ENCODE results near the gene VWF.

The VWF gene

DNA sequence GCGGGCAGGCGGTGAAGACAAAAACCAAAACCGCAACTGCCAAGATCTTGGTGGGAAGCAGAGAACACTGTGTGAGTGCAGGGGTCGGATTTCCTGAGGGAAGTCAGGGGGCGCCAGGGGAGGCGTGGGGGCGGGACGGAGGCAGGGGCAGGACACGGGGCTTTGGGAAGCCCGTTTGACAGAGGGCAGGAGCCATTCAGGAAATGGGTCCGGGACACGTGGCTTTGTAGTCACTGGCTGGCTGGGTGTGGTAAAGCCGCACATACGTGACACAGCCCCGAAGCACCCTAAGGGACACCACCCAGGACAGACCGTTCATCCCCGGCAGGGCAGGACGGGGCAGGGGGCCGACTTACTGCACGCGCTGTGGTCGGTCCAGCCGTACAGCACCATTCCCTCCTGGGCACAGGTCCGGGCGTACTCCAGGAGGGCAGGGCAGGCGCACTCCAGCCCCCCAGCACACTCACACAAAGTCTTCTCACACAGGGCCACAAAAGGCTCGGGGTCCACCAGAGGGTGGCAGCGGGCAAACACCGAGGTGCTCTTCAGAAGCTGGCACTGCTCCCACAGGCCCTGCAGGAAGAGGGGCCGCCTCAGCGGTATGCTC, 49.4 kb downstream of the VWF start:
- peak in 1 of 2 experiments; percentile 13 for DNase-seq

DNA sequence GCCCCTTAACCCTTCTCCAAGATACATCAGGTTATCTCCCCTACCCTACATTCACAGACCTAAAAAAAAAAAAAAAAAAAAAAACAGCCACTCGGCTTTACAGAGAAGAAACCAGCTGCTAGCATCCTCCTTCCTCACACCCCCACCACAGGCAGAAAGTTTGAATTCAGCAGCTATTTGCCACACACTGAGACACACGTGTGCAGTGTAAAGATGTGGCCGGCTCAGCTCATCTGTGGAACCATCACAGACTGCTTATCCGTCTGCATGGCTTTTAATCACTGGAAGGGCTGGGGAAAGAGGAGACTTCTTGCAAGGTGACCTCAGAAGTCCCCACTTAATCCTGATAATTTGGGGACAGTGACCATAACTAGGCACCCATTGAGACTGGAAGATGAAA, 50.0 kb downstream of the VWF start:
- DNase-seq = no peak

DNA sequence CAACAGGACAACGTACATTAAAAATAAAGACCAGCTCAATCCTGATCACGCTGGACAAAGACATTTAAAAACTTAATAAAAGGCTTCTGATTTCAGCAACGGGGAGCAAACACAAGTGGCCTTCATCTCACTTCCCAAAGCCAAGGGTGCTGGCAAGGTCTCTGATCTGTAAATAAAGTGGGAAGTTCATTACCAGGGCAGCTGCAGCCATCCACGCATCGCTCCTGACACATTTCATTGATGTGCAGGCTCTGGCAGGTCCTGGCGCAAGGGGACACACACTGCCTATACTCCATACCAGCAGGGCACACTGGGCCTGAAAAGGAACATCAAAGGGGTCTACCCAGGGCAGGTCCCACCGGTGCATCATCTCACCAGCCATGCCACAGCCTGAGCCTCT, 51.0 kb downstream of the VWF start:
- no peak for DNase-seq

DNA sequence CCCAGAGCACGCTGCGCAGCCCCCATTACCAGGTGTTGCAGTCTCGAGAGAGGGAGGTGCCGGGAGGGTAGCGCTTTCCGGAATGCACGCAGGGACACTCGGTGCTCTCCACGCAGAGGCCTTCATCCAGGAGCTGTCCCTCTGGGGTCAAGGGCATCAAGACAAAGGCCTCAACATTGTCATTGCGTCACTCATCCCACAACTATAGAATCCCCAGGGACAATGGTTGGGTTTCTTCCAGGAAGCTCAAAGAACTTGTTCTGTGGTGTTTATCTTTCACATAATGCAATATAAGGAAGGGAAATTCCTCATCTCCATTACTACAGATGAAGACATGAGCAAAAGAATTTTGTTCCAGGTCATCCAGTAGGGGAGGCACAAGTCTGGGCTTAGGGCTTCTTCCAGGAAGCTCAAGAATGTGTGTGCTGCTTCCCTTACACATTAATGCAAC, 52.1 kb downstream of the VWF start:
- no peak for DNase-seq

DNA sequence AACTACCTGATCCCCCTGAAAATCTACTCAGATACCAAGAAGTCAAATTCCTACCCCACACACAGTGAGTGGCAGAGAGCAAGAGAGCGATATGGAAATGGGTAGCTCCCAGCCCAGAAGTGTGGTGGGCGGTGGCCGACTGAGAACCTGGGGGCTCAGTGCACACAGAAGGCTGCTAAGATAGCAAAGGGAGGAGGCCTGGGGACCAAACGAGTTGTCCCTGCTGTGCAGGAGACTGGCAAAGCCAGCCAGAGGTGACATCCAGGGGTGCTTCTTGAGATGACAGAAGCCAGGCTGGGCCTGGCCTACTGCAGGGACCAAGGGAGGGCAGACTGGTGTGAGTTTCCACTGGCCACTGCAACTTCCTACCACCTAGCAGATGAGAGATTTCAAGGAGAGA, 52.9 kb downstream of the VWF start:
- no peak for DNase-seq

DNA sequence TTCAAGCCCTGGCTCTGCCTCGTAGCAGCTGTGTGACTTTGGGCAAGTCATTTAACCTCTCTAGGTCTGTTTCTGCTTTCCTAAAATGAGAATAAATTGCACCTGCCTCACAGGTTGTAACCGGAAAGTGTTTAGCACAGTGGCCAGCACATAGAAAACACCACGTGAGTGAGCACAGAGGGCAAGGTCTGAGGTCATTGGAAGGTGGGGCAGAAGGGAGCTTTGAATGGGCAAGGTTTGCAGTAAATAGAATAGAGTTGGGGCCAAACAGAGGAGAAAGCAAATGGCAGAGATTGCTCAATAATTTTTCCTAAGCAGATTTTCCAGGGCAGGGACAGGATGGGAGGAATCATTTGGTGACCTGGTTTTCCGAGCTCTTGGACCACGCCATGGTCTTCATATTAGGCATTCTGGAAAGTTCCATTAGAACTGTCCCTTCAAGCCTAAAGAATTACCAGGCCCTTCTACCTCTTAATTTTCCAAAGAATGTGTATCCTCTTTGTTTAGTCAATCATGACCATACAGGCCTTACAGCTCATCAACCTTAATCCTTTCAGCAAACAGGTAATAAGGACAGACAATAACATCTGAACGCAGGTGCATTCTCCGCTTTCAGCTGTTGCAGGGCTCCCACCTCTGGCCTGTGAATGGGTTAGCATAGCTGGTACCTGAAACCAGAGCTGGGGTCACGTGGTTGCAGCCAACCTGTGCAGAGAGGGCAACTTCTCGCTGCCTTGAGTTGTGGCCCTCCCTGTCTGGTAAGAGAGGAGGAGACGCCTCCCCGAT, 53.8 kb downstream of the VWF start:
- no peak for DNase-seq

DNA sequence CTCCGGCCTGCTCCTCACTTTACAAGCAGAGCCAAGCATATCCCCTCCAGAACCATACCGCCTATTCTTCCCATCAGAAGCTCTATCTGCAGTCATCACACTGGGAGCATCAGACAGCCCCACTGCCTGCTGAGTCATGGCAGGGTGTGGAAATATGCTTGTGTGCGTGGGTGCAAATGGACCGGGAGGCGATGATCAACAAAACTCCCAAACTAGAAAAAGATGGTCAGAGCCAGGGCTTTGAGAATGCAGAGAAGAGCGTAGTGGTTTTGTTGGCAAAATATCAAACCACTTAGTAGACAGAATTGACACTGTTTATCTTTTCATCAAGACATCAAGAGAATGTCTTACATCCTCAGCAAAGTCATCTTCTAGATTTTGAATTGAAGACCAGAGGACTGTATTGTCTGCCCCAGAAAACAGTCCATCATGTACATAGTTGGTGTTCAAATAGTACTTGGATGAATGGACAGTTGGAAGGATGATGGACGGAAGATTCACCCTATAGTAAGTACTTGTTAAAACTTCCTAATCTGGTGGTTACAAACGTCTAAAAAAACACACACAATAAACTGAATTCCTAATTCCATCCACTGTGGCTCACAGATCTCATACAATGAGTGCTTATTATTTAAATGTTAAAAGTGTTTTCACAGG, 54.9 kb downstream of the VWF start:
- DNase-seq = no peak

DNA sequence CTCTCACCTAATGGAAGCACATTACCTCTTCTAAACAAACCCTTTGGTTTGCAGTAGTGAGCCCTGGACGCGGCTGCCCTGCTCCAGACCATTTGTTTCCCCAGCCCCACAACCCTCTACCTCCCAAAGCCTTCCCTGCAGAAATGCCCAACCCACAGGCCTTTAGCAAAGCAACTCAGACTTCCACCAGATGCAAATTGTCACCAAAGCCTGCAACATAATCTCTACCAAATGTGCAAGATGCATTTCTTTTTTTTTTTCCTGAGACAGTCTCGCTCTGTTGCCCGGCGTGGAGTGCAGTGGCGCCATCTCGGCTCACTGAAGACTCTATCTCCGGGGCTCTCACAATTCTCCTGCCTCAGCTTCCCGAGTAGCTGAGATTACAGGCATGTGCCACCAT, 56.2 kb downstream of the VWF start:
- DNase-seq = no peak

DNA sequence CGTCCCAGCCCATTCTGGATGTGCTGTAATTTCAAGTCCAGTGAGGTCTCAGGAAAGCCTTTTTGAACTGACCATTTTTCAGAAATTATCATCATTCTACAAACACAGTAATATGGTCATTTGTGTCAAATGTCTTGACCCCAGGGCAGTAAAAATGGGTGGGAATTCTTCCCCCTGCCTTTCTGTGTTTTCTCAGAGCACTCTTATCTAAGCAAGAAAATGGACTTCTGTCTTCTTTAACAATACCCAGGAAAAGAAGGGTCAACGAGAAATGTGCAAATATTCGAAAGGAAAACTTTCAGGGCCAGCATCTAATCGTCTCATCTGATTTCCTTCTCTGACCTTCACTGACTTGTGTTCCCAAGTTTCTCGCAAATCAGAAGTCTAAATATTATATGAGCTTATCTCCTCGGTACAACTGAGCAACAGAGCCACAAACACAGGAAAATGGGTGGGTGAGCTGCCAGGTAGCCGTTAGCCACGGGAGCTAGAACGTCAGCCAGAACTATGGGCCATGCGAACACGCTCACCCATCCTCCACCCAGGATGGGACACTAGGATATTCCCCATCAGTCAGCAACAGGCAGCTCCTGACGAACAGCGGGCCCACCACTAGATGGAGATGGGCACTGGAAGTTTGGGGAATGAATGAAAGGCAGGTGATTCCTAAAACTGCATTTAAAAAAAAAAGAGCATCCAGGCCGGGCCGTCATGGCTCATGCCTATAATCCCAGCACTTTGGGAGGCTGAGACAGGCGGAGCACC, 57.1 kb downstream of the VWF start:
- DNase-seq = peak; percentile 23 to 67

DNA sequence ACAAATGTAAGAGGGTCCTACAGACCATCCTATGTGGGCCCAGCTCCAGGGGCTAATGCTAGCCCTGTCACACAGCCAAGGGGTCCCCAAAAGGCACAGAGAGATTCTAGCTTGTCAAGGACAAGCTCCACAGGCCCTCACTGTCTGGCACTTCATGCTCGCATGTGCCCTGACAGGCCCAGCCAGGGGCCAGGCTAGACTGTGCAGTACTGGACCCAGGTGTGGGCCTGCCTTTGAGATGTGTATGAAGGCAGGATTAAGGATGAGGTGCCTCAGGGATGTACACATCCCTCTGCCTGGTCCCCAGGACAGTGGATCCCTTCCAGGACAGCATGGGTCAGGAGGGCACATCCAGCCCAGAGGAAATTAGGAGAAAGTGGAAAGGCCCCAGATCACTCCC, 57.8 kb downstream of the VWF start:
- DNase-seq = no peak

DNA sequence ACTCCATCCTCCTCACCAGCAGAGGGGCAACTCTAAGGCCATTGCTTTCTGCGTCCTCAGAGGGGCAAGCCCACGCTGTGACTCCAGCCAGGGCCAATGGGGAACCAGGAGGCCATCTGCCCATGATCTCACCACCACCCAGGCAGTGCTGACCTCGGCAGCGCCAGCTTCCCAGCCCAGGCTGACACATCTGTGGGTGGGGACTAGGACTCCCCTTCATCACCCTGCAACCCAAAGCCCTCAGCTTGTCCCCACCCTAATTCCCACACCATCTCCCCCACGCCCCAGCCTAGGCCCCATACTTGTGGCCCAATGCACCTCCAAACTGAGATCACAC, 58.6 kb downstream of the VWF start:
- no peak for DNase-seq

DNA sequence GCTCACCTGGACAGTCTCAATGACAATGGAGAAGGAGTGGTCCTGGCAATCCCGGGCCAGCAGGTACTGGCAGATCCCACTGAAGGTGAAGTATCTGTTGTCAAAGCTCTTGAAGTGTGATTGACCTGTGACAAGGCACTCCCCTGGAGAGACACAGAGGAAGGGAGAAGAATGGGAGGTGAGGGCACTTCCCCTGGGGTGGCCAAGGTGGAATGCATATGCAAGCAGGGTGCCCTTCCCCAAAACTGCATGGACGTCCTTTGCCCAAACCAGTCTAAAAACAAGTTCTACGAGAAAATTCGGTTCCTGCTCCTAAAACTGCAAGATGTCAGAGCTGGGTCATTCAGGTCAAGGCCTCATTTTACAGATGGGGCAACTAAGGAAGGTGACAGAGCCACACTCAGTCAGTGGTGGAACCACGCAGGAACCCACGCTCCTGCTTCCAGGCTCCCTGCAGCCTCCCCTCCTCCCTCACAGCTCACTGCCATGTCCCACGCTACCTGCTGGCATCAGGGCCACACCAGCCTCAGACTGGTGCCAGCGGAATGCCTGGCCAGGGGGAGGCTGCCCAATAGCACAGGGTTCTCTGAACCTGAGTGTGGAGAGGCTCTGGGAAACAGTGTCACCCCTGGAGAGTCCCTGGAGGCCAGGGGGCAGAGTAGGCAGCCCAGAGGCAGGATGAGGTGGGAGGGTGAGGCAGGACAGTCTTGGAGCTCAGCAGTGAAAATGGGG, 59.2 kb downstream of the VWF start:
- no peak for DNase-seq

DNA sequence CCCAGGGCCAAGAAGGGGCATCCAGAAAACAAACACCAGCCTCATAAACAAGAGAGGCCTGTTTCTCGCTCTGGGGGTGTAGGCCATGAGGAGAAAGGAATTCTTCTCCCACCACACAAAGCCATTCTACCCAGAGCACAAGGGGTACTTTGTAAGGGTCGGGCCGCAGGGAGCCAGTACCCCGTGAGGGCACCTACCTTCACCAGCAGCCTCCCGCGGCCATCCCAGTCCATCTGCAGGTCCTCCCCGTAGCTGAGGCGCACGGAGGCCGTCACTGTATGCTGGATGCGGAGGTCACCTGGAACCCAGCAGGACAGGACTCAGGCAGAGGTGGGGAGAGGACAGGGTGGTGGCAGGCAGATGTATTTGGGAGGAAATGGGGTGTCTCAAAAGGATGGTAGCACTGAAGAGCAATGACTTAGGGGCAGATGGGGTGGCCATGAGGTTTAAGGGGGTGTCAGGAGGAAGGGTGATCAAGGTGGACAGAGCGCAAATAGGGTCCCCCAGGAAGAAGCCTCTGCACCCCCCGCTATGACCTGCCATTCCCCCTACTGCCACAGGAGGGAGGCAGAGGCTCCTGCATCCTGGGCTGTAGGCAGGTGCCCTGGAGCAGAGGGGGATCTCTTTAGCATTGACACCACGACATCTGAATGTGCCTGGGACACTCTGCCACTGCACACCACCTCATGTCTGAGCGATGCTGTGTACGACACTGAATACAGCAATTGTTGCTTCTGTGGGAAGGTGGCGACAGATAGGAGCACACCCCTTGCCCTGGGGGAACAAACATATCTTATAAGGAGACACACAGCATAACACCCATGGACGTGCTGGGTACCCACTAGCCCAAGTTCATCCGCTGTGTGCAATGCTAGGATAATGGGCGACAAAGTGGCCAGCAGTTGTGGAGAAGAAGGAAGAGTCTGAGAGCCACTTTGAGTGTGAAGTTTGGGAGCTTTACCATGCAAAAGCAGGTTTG, 61.4 kb downstream of the VWF start:
- DNase-seq = peak; percentile 65 to 71

DNA sequence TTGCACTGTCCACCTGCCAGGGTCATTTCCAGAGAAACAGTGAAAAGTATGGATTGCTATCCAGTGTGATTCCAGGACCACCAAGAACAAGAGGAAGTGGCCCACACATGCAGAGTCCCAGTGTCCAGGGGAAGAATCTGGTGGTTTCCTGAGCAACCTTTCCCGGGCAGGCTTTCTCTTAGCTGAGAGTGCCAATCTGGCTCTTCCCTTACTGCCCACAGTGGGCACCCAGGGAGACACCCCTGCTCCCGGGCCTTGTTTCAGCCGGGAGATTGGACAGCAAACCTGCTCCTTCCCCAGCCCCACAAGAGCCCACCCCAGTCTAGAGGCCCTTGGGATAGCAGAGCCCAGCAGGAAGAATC, 62.1 kb downstream of the VWF start:
- no peak for DNase-seq

DNA sequence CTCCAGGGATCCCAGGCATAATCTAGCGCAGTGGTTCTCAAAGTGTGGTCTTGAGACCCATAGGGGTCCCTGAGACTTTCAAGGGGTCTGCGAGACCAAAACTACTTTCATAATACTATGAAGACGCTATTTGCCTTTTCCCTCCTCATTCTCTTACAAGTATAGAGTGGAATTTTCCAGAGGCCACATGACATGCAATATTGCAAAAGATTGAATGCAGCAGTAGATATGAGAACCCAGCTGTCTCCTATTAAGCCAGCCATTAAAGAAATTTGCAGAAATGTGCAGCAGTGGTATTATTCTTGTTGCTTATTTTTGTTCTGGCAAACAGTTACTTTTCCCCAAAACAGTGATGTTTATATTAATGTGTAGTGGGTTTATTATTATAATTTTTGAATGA, 62.8 kb downstream of the VWF start:
- DNase-seq = no peak

DNA sequence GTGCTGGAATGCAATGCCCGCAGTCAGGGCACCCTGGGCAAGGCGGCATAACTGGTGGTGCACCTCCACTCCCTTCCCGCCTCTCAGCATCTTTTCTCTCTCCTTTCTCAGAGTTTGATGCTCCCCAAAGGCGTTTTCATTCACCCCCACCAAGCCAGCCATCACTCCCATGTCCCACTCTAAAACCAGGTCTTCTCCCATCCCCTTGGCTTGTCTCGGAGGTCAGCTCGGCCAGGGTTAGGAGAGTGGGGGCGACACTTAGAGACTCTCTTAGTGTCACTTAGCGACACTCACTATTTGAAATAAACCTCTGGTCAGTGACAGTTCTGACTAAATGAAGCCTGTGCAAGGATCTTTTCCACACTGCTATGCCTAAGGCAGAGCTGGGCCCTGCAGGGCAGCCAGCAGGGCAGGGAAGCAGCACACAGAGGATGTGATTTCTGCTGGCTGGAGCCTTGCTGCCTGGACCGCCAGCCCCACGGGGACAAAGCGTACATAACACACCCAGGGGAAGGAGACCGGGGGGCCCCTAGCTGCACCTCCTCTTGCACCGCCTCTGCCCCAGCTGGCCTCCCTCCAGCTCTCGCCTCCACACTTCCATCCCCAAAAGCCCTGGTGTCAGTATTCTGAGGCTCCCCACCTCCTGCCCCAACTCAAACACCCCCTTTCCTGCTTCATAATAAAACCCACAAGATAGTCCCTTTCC, 64.5 kb downstream of the VWF start:
- DNase-seq = no peak

DNA sequence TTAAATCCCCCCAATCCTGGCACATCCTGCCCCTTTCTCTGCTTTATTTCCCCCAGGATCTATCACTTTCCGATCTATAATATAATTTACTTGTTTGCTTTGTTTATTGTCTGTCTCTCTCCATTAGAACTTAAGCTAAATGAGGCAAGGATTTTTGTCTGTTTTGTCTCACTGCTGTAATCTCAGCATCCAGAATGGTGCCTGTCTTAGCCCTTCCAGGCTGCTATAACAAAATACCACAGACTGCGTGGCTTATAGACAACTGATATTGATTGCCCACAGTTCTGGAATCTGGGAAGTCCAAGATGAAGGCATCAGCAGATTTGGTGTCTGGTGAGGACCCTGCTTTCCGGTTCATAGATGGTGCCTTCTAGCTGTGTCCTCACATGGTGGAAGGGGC, 65.2 kb downstream of the VWF start:
- no peak for DNase-seq

DNA sequence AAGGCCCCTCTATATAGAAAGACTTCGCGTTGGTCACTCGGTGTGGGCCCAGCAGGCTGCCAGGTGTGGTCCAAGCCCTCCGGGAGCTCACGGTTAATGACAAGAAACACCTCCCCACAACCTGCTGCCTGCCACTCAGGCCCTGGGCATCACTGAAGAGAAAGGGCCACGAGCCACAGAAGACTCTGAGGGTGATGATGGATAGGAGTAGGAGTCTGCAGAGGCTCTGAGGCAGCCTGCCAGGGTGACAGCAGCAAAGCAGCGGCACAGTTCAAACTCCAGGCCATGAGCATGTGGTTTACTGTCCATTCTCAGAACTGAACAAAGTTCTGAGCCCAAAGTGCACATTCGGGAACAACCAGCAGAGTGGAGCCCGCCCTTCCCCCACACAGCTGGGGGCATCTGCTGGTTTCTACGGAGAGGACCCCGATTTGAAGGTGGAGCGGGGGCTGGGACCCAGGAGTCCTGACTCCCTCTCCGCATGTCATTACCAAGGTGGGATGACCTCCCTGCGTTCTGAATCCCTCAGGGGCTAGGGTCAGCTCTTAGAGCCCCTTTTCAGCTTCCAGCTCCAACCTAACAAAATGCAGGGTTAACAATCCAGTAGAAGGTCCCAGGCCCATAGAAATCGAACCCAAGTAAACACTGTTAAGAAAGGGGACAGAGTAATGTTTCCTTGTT, 65.8 kb downstream of the VWF start:
- DNase-seq = no peak

DNA sequence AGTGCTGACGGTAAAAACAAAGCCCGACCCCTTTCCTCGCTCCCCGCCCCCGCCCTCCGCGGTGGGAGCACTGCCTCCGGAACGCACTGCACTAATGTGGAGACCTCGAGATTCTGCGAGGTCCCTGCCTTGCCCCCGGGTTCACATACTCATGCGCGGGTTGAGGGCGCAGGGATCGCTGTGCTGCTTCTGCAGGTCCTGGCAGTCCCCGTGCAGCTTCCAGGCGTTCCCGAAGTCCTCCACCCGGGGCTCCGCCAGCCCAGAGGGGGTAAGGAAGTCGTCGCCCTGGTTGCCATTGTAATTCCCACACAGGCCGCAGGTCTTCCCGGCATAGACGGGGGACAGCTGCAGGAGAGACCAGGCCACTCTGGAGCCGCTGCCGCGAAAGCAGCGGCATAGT, 66.8 kb downstream of the VWF start:
- no peak for DNase-seq
